SK-N-DZ (cell line): Measurements from ENCODE around the gene DSCAM.
"Not testable (repeated sequence)": the region's sequence is repeated elsewhere in the genome, so short reads cannot be mapped to it uniquely, and the experiment has no call there.

Experiments used
- DNase-seq: peaks from one replicate; pipeline ENCODE4 v3.0.0-alpha.2; 2015; ENCODE audit warnings: low spot score

Gene DSCAM

GRCh38 chr21:40054403-40054802 lies 792.6 kb downstream of the DSCAM start:
- DNase-seq, result no peak

GRCh38 chr21:40053007-40053406 lies 794.0 kb downstream of the DSCAM start:
- DNase-seq, result no peak

GRCh38 chr21:40052276-40052675 lies 794.7 kb downstream of the DSCAM start:
- no peak for DNase-seq

GRCh38 chr21:40051801-40052200 lies 795.2 kb downstream of the DSCAM start:
- no peak for DNase-seq

- DNase-seq, result no peak
These were observed 797.0 kb downstream of the DSCAM start for GRCh38 chr21:40049931-40050290.

- no peak for DNase-seq
These were observed 797.7 kb downstream of the DSCAM start for GRCh38 chr21:40049031-40049930.

GRCh38 chr21:40047993-40048730 lies 798.8 kb downstream of the DSCAM start:
- DNase-seq, result no peak

- no peak for DNase-seq
These were observed 799.7 kb downstream of the DSCAM start for GRCh38 chr21:40047211-40047610.

- DNase-seq, result no peak
These were observed 803.1 kb downstream of the DSCAM start for GRCh38 chr21:40043866-40044265.

GRCh38 chr21:40043423-40043822 lies 803.5 kb downstream of the DSCAM start:
- no peak for DNase-seq

- no peak for DNase-seq
These were observed 805.5 kb downstream of the DSCAM start for GRCh38 chr21:40041446-40041845.

GRCh38 chr21:40033156-40033782 lies 813.7 kb downstream of the DSCAM start:
- DNase-seq, result not testable (repeated sequence)

GRCh38 chr21:40029888-40030287 lies 817.1 kb downstream of the DSCAM start:
- DNase-seq, result no peak

- not testable (repeated sequence) for DNase-seq
These were observed 818.6 kb downstream of the DSCAM start for GRCh38 chr21:40028393-40028792.

- no peak for DNase-seq
These were observed 825.2 kb downstream of the DSCAM start for GRCh38 chr21:40021558-40022351.

GRCh38 chr21:40020651-40021050 lies 826.3 kb downstream of the DSCAM start:
- DNase-seq, result no peak

GRCh38 chr21:40018871-40019475 lies 828.0 kb downstream of the DSCAM start:
- no peak for DNase-seq

- no peak for DNase-seq
These were observed 830.3 kb downstream of the DSCAM start for GRCh38 chr21:40016667-40017066.

- no peak for DNase-seq
These were observed 830.7 kb downstream of the DSCAM start for GRCh38 chr21:40016234-40016633.

- no peak for DNase-seq
These were observed 831.1 kb downstream of the DSCAM start for GRCh38 chr21:40015818-40016217.

GRCh38 chr21:40014394-40014793 lies 832.6 kb downstream of the DSCAM start:
- no peak for DNase-seq
